Mesenchymal stem cell (in vitro differentiated cells and primary cell): ENCODE results near the gene FLRT1.
A peak's percentile ranks its signal among the peaks of the same experiment; 100 is the strongest.

Experiments used
- DNase-seq: peaks from one replicate; pipeline ENCODE4 v3.0.0-alpha.2; 2013
- H2AFZ ChIP-seq: one replicate; pipeline ENCODE4 v1.6.1; 2013; ENCODE audit warnings: low read depth, mild to moderate bottlenecking, control low read depth, inconsistent platforms, low read length, moderate library complexity
- H2AK5ac ChIP-seq: 2 replicates; pipeline ENCODE4 v1.6.1; 2013; ENCODE audit warnings: low read length, moderate library complexity, mild to moderate bottlenecking, inconsistent platforms; ENCODE audit not compliant: severe bottlenecking
- H2BK120ac ChIP-seq: one replicate; pipeline ENCODE4 v1.6.1; 2013; ENCODE audit warnings: low read depth, mild to moderate bottlenecking, inconsistent platforms, low read length, moderate library complexity
- H2BK12ac ChIP-seq, 2 experiments: one replicate each; pipeline ENCODE4 v1.6.1; 2013; ENCODE audit warnings: inconsistent platforms in 2 of 2, low read length in 2 of 2, mild to moderate bottlenecking in 2 of 2, moderate library complexity in 2 of 2, control low read depth in 1 of 2
- H2BK15ac ChIP-seq: one replicate; pipeline ENCODE4 v1.6.1; 2013; ENCODE audit warnings: mild to moderate bottlenecking, low read depth, inconsistent platforms; ENCODE audit not compliant: poor library complexity, severe bottlenecking
- H2BK5ac ChIP-seq: 2 replicates; pipeline ENCODE4 v1.6.1; 2013; ENCODE audit warnings: low read depth, mild to moderate bottlenecking, low read length, control low read depth, inconsistent platforms; ENCODE audit not compliant: poor library complexity, severe bottlenecking
- H3K14ac ChIP-seq, 2 experiments: one replicate each; pipeline ENCODE4 v1.6.1; 2013; ENCODE audit warnings: inconsistent platforms in 2 of 2, low read length in 2 of 2, control low read depth in 1 of 2, mild to moderate bottlenecking in 1 of 2, moderate library complexity in 1 of 2
- H3K18ac ChIP-seq, 2 experiments: one replicate each; pipeline ENCODE4 v1.6.1; 2013; ENCODE audit warnings: inconsistent platforms in 2 of 2, low read length in 2 of 2, control low read depth in 1 of 2, low read depth in 1 of 2, mild to moderate bottlenecking in 1 of 2
- H3K23ac ChIP-seq, 2 experiments: one replicate each; pipeline ENCODE4 v1.6.1; 2013; ENCODE audit warnings: inconsistent platforms in 2 of 2, low read length in 2 of 2, mild to moderate bottlenecking in 2 of 2, moderate library complexity in 2 of 2, control low read depth in 1 of 2
- H3K27ac ChIP-seq: 2 replicates; pipeline ENCODE4 v1.5.1; 2013; ENCODE audit warnings: mild to moderate bottlenecking, moderate library complexity, low read length, control low read depth, inconsistent platforms; ENCODE audit not compliant: poor library complexity, severe bottlenecking
- H3K27me3 ChIP-seq, 2 experiments: 2 replicates each; pipeline versions ENCODE4 v1.6.1 to v1.7.0; 2013; ENCODE audit warnings: low read length in 2 of 2, mild to moderate bottlenecking in 2 of 2, moderate library complexity in 2 of 2, control low read depth in 1 of 2, inconsistent platforms in 1 of 2; ENCODE audit not compliant: control insufficient read depth in 1 of 2, insufficient read depth in 1 of 2
- H3K36me3 ChIP-seq, 2 experiments: 2 replicates each; pipeline versions ENCODE4 v1.6.1 to v1.7.0; 2013; ENCODE audit warnings: low read length in 2 of 2, control low read depth in 1 of 2, inconsistent platforms in 1 of 2, low read depth in 1 of 2, mild to moderate bottlenecking in 1 of 2; ENCODE audit not compliant: insufficient read depth in 2 of 2, control insufficient read depth in 1 of 2
- H3K4ac ChIP-seq, 2 experiments: one replicate each; pipeline ENCODE4 v1.6.1; 2013; ENCODE audit warnings: inconsistent platforms in 2 of 2, low read length in 2 of 2, mild to moderate bottlenecking in 2 of 2, moderate library complexity in 2 of 2, control low read depth in 1 of 2, low read depth in 1 of 2
- H3K4me1 ChIP-seq: 2 replicates; pipeline ENCODE4 v1.6.1; 2013; ENCODE audit warnings: low read depth, low read length, control low read depth; ENCODE audit not compliant: control insufficient read depth, insufficient read depth
- H3K4me2 ChIP-seq: 2 replicates; pipeline ENCODE4 v1.6.1; 2013; ENCODE audit warnings: low read length, mild to moderate bottlenecking, inconsistent platforms; ENCODE audit not compliant: poor library complexity, severe bottlenecking
- H3K4me3 ChIP-seq, 2 experiments: 2 replicates each; pipeline versions ENCODE4 v1.5.1 to v1.7.0; 2013; ENCODE audit warnings: low read length in 2 of 2, mild to moderate bottlenecking in 2 of 2, control low read depth in 1 of 2, low read depth in 1 of 2; ENCODE audit not compliant: insufficient read depth in 1 of 2
- H3K79me1 ChIP-seq: replicated peaks from 2 replicates; pipeline ENCODE4 v1.6.1; 2013; ENCODE audit warnings: mild to moderate bottlenecking, control low read depth, low read length, inconsistent platforms; ENCODE audit not compliant: poor library complexity, severe bottlenecking
- H3K9ac ChIP-seq: 2 replicates; pipeline ENCODE4 v1.7.0; 2013; ENCODE audit warnings: mild to moderate bottlenecking, low read length, moderate library complexity
- H3K9me3 ChIP-seq: 2 replicates; pipeline ENCODE4 v1.7.0; 2013; ENCODE audit warnings: mild to moderate bottlenecking, low read length; ENCODE audit not compliant: control insufficient read depth
- H4K8ac ChIP-seq: one replicate; pipeline ENCODE4 v1.6.1; 2013; ENCODE audit warnings: inconsistent platforms, mild to moderate bottlenecking, low read length, moderate library complexity
- H4K91ac ChIP-seq: one replicate; pipeline ENCODE4 v1.6.1; 2013; ENCODE audit warnings: mild to moderate bottlenecking, low read length, inconsistent platforms
- WGBS: methylation state at CpG from one replicate; pipeline ENCODE4 v1.1.7; 2013; ENCODE audit warnings: mixed read lengths; 5-methylcytosine and 5-hydroxymethylcytosine counted together

Gene FLRT1

DNA sequence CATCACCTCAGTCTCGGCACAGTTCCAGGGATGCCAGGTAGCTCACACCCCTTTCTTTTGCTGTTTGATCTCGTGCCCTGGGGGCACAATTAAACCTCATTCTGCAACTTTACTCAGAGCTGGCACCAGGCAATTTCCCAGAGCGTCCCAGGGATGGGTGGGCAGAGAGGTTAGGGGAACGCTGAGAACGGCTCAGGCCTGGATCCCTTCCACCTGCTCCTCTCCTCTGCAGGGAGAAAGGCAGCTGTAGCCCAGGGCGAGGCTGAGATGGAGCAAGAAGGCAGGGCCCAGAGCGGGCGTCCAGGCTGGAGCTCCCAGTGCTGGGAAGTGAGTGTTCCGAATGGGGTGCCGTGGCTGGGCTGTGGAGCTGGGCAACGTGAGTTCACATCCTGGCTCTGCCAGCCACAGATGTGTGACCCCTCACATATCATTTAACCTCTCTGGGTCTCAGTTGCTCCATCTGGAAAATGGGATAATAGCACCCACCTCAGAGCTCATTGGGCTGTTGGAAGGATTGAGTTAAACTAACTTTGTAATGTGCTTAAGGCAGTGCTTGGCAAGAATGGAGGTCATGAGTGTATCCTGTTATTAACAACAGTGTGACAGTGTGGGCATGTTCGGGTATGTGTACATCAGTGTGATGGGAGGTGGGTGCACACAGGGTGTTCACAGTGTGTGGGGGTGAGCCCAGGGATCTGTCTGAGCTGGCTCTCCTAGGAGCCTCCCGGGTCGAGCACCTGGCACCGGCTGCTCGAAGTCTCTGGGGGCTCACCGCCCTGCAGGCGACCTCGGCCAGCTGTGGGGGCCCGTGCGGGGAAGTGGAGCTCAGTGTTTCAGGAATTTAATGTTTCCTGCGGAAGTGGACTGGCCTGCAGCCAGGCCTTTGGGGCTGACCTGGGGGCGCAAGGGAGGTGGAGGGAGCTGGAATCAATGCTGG lies 34.0 kb upstream of the FLRT1 start:
- H3K9ac ChIP-seq = peak overlapping the region; percentile 3
- H3K36me3 ChIP-seq = peaks cover 15 to 28% of the 10 kb centered on the region in 2 experiments
- no peaks in the 10 kb centered on the region for H3K9me3 ChIP-seq
- 45% methylated on average over 22 of the region's 23 CpGs for WGBS
- no peak overlapping the region for H3K23ac ChIP-seq
- no peak overlapping the region for H3K4me2 ChIP-seq
- peak overlapping the region in 1 of 2 experiments; percentile 58 for H3K18ac ChIP-seq
- H2AK5ac ChIP-seq = peak overlapping the region; percentile 13
- H3K4ac ChIP-seq = no peak overlapping the region
- H2BK12ac ChIP-seq = no peak overlapping the region
- no peak overlapping the region for H2BK5ac ChIP-seq
- DNase-seq = peak; percentile 31
- peaks cover 4 to 9% of the 10 kb centered on the region in 2 experiments for H3K27me3 ChIP-seq
- H3K27ac ChIP-seq = no peak overlapping the region
- H3K79me1 ChIP-seq = peaks cover 4% of the 10 kb centered on the region
- peak overlapping the region; percentile 62 for H2BK120ac ChIP-seq
- no peak overlapping the region for H4K8ac ChIP-seq
- H3K4me1 ChIP-seq = peaks cover 56% of the 10 kb centered on the region
- peak overlapping the region; percentile 18 for H4K91ac ChIP-seq
- no peak overlapping the region for H3K14ac ChIP-seq
- peak overlapping the region in 1 of 2 experiments; percentile 70 for H3K4me3 ChIP-seq
- H2AFZ ChIP-seq = no peak overlapping the region
- H2BK15ac ChIP-seq = no peak overlapping the region

DNA sequence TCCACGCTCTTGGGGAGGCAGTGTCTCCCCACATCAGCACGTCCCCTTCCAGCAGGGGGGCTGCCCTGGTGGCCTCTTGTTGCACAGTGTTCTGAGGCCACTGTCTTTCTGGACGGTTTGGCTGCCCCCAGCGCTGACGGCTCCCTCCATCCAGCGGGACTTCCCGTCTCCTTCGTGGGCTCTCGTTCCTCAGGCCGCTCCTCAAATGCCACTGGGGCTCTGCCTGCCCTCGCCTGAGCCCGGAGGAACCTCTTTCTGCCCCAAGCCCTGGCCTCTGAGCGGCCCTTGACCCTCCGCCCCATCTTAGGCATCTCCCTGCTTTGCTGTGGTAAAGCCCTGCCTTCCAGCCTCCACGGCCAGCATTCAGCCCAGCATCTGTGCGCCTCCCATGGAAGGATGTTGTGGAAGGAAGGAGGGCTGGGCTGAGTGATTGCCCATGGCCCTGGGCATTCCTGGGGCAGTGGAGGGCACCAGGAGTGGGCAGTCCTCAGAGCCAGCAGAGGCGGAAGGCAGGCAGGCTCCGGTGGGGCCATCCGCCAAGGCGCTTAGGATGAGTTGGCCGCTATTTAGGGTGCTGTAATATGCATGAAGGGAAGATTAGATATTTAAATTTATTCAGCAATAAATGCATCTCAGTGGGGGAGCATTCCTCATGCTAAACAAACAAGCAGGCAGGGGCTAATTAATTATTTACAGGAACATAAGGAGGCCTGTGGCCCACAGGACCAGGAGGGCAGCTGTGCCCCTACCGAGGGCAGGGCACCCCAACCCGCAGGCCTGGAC lies 31.7 kb upstream of the FLRT1 start:
- 75% methylated on average over 21 of the region's 23 CpGs for WGBS
- no peak overlapping the region for H2BK120ac ChIP-seq
- H3K79me1 ChIP-seq = no peaks in the 10 kb centered on the region
- peak overlapping the region; percentile 36 for H2BK15ac ChIP-seq
- peaks cover 62% of the 10 kb centered on the region for H3K4me1 ChIP-seq
- no peak overlapping the region for H3K9ac ChIP-seq
- H3K4ac ChIP-seq = no peak overlapping the region
- H3K27ac ChIP-seq = peak overlapping the region; percentile 29
- H2BK12ac ChIP-seq = peak overlapping the region in 1 of 2 experiments; percentile 71
- no peak overlapping the region for H3K23ac ChIP-seq
- peak; percentile 22 for DNase-seq
- peak overlapping the region; percentile 58 for H4K8ac ChIP-seq
- peak overlapping the region; percentile 34 for H2AK5ac ChIP-seq
- H3K36me3 ChIP-seq = peaks cover 0 to 6% of the 10 kb centered on the region in 2 experiments
- H4K91ac ChIP-seq = peak overlapping the region; percentile 75
- H3K4me3 ChIP-seq = no peak overlapping the region
- H3K18ac ChIP-seq = peak overlapping the region in 1 of 2 experiments; percentile 68
- no peak overlapping the region for H3K4me2 ChIP-seq
- no peak overlapping the region for H2AFZ ChIP-seq
- H3K14ac ChIP-seq = no peak overlapping the region
- no peak overlapping the region for H2BK5ac ChIP-seq
- no peaks in the 10 kb centered on the region for H3K9me3 ChIP-seq
- peaks cover 5 to 9% of the 10 kb centered on the region in 2 experiments for H3K27me3 ChIP-seq

DNA sequence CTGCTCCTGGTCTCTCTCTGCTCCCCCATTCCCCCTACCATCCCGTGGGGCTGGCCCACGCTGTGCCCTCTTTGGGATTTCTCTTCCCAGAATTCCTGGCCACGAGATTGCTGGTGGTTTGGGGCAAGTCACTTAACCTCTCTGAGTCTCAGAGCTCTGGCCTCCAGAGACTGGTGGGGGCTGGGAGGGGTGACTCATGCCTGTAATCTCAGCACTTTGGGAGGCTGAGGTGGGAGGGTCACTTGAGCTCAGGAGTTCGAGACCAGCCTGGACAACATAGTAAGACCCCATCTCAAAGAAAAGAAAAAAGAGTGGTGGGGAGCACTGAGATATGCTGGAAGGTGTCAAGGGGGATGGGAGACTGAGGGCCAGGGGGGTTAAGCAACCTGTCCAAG lies 31.1 kb upstream of the FLRT1 start:
- no peak overlapping the region for H3K4ac ChIP-seq

DNA sequence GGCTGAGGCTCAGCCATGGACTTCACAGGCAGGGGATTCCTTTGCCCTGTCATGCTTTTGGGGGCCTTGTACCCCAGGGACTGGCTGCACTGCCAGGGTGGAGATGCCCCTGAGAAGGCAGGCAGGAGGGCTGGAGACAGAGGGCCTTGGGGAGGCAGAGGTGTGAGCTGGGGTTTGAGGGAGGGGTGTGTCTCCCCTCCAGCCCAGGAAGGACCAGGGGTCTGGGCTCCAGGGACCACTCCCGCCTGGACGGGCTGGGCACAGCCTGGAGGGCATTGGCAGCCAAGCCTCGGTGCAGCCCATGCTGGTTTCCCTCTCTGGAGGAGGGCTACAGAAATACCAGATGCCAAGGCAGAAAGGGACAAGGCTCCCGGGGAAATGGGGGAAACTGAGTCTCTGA lies 30.0 kb upstream of the FLRT1 start:
- Histone ChIP-seq H3K27me3 (peaks cover 5 to 9% of the 10 kb centered on the region in 2 experiments), H3K9ac (no peak overlapping the region), H4K8ac (no peak overlapping the region), H4K91ac (no peak overlapping the region), H3K4me2 (no peak overlapping the region), H3K4ac (no peak overlapping the region), H3K14ac (no peak overlapping the region), H3K4me3 (no peak overlapping the region), H3K9me3 (no peaks in the 10 kb centered on the region), H3K18ac (no peak overlapping the region), H2BK15ac (no peak overlapping the region), H2BK120ac (no peak overlapping the region), H3K27ac (no peak overlapping the region), H3K23ac (no peak overlapping the region), H2BK12ac (no peak overlapping the region), H2AFZ (no peak overlapping the region), H2AK5ac (no peak overlapping the region), H2BK5ac (no peak overlapping the region), H3K79me1 (no peaks in the 10 kb centered on the region), H3K4me1 (peaks cover 47% of the 10 kb centered on the region), H3K36me3 (peaks cover 0 to 3% of the 10 kb centered on the region in 2 experiments)
- no peak for DNase-seq
- WGBS = 94% methylated on average over 4 of the region's 4 CpGs

More for the DNA sequence above, 31.1 kb upstream of the FLRT1 start:
- peak; percentile 27 for DNase-seq
- Histone ChIP-seq H2BK120ac (no peak overlapping the region), H4K8ac (no peak overlapping the region), H3K23ac (no peak overlapping the region), H3K27ac (no peak overlapping the region), H2BK5ac (no peak overlapping the region), H3K4me2 (no peak overlapping the region), H2AK5ac (no peak overlapping the region), H3K9me3 (no peaks in the 10 kb centered on the region), H3K79me1 (no peaks in the 10 kb centered on the region), H3K9ac (no peak overlapping the region), H2BK12ac (no peak overlapping the region), H3K18ac (peak overlapping the region in 1 of 2 experiments; percentile 25), H2AFZ (no peak overlapping the region), H3K14ac (no peak overlapping the region), H3K36me3 (peaks cover 0 to 3% of the 10 kb centered on the region in 2 experiments), H2BK15ac (no peak overlapping the region), H3K4me3 (no peak overlapping the region), H3K4me1 (peaks cover 57% of the 10 kb centered on the region), H4K91ac (no peak overlapping the region), H3K27me3 (peaks cover 5 to 9% of the 10 kb centered on the region in 2 experiments)
- WGBS = 75% methylated on average over 4 of the region's 4 CpGs
